T-helper 1 cell treated with Interleukin-12 subunit alpha and Interleukin-12 subunit beta and Interleukin-4 antibody, amounts not matched to agents 30 ng/mL and 1 ng/mL, for 36 hours (primary cell): ENCODE data around the gene DIP2A. TPM values are rescaled to one million over a fixed set of nuclear protein-coding genes. Genes with fewer than 3 reads are reported as not detected.
"Not testable (repeated sequence)": the region's sequence is repeated elsewhere in the genome, so short reads cannot be mapped to it uniquely, and the experiment has no call there.

ENCODE experiments used
- intact Hi-C: fragments of 100-400 bp; cut with micrococcal nuclease; formaldehyde crosslinking; loops from one replicate; pipeline ENCODE4 v1.15.1; 2024
- total RNA-seq: library from RNA; stranded (reverse); gene quantifications from 2 replicates; pipeline ENCODE4 v1.2.3, GENCODE V29; 2022

Gene DIP2A
- total RNA-seq, 1 donor from 2014 or later: 56.7 TPM

GRCh38 chr21:46553993-46554392 lies 95.3 kb downstream of the DIP2A start:
- intact Hi-C loops: no loop called here

- intact Hi-C loops: no loop called here
Measured at GRCh38 chr21:46554431-46555224, 95.9 kb downstream of the DIP2A start.

GRCh38 chr21:46555225-46555617 lies 96.5 kb downstream of the DIP2A start:
- intact Hi-C loops: no loop called here

- intact Hi-C loops: no loop called here
Measured at GRCh38 chr21:46555678-46556077, 97.0 kb downstream of the DIP2A start.

GRCh38 chr21:46556802-46557201 lies 98.1 kb downstream of the DIP2A start:
- intact Hi-C loops: no loop called here

GRCh38 chr21:46557469-46557868 lies 98.8 kb downstream of the DIP2A start:
- intact Hi-C loops: no loop called here

- intact Hi-C loops: loop anchor here (2.0 kb wide), 3 partner anchors 65 to 189 kb away; partner anchors contain the start of gene DIP2A
Measured at GRCh38 chr21:46557919-46558392, 99.3 kb downstream of the DIP2A start.

GRCh38 chr21:46559291-46559983 lies 100.7 kb downstream of the DIP2A start:
- intact Hi-C loops: loop anchor here (1.0 to 2.0 kb wide), 6 partner anchors 8 to 236 kb away; partner anchors contain the start of genes C21orf58, DIP2A and PRMT2

GRCh38 chr21:46560568-46561444 lies 102.1 kb downstream of the DIP2A start:
- intact Hi-C loops: no loop called here

GRCh38 chr21:46561445-46562090 lies 102.9 kb downstream of the DIP2A start:
- intact Hi-C loops: no loop called here

- intact Hi-C loops: no loop called here
Measured at GRCh38 chr21:46562472-46562871, 103.8 kb downstream of the DIP2A start.

- intact Hi-C loops: no loop called here
Measured at GRCh38 chr21:46562964-46563607, 104.4 kb downstream of the DIP2A start.

GRCh38 chr21:46564391-46564790 lies 105.7 kb downstream of the DIP2A start:
- intact Hi-C loops: no loop called here

GRCh38 chr21:46567348-46567747 lies 108.7 kb downstream of the DIP2A start:
- intact Hi-C loops: no loop called here

GRCh38 chr21:46568562-46568961 lies 109.9 kb downstream of the DIP2A start:
- intact Hi-C loops: no loop called here

GRCh38 chr21:46569081-46569480 lies 110.4 kb downstream of the DIP2A start:
- intact Hi-C loops: no loop called here

GRCh38 chr21:46570119-46570518 lies 111.4 kb downstream of the DIP2A start:
- intact Hi-C loops: no loop called here

- intact Hi-C loops: no loop called here
Measured at GRCh38 chr21:46570631-46571030, 111.9 kb downstream of the DIP2A start.

- intact Hi-C loops: no loop called here
Measured at GRCh38 chr21:46572850-46573249, 114.2 kb downstream of the DIP2A start.

GRCh38 chr21:46577786-46578185 lies 119.1 kb downstream of the DIP2A start:
- intact Hi-C loops: not testable (repeated sequence)
